Activated naive CD8-positive, alpha-beta T cell treated with anti-CD3 and anti-CD28 coated beads, Interleukin-2, amount 50 U/mL, for 24 hours (primary cell): ENCODE data around the gene TRMT1.

ENCODE experiments used
- ATAC-seq: fragments of 150-1000 bp; cut with Tn5 transposase; one replicate; pipeline ENCODE4 v1.10.0; 2021
- DNase-seq: peaks from one replicate; pipeline ENCODE4 v3.0.0; 2021
- H3K27ac Mint-ChIP-seq: one replicate; pipeline ENCODE4 v1.8.0; 2021; ENCODE audit warnings: mild to moderate bottlenecking, mixed read lengths
- H3K27me3 Mint-ChIP-seq: one replicate; pipeline ENCODE4 v1.8.0; 2021; ENCODE audit warnings: mixed read lengths
- H3K36me3 Mint-ChIP-seq: one replicate; pipeline ENCODE4 v1.8.0; 2021; ENCODE audit warnings: low read depth, mixed read lengths
- H3K4me1 Mint-ChIP-seq: one replicate; pipeline ENCODE4 v1.8.0; 2021; ENCODE audit warnings: mixed read lengths
- H3K4me3 Mint-ChIP-seq: one replicate; pipeline ENCODE4 v1.8.0; 2021; ENCODE audit warnings: mild to moderate bottlenecking, moderate library complexity, mixed read lengths
- H3K9me3 Mint-ChIP-seq: one replicate; pipeline ENCODE4 v1.8.0; 2021; ENCODE audit warnings: mixed read lengths

The TRMT1 gene

GRCh38 chr19:13071444-13072187 lies 44.9 kb downstream of the TRMT1 start:
- Mint-ChIP-seq H3K27me3 (no peaks in the 10 kb centered on the region), H3K36me3 (no peaks in the 10 kb centered on the region), H3K4me3 (no peak overlapping the region), H3K9me3 (no peaks in the 10 kb centered on the region), H3K27ac (no peak overlapping the region), H3K4me1 (no peaks in the 10 kb centered on the region)
- ATAC-seq = no peak
- DNase-seq = no peak

DNA sequence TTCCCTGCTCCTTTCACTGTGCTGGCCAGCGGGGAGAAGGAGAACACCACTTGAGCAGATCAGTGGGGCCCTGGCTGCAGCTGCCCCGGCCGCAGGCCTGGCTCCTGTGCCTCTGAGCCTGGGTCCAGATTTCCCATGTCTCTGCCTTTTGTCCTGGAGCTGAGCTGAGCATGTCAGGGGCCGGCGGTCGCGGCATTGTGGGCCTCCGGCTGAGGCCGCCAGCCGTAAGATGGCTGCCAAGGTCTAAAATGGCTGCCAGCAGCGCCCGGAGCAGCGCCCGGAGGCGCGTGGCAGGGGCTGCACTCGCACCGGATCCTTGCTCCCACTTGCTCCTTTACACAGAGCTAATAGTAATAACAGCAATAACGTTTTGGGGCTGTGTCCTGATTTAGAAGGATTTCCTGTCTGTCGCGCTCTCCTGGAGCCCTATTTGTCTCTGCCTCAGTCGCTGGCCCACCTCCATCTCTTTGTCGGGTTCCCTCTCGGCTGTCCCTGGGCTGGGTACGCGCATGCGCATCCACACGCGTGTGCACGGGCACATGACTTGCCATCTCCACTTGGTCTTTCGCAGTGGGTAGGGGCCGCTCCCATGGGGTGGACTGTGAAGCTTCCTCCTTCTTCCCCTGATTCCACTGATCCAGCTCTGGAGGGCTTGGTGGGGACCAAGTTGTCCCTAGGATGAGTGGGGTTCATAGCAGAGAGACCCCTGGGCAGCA lies 46.0 kb downstream of the TRMT1 start:
- ATAC-seq (no peak), DNase-seq (no peak)
- no peak overlapping the region for H3K4me3 Mint-ChIP-seq
- H3K36me3 Mint-ChIP-seq = no peaks in the 10 kb centered on the region
- H3K9me3 Mint-ChIP-seq = no peaks in the 10 kb centered on the region
- no peak overlapping the region for H3K27ac Mint-ChIP-seq
- H3K4me1 Mint-ChIP-seq = no peaks in the 10 kb centered on the region
- H3K27me3 Mint-ChIP-seq = no peaks in the 10 kb centered on the region

DNA sequence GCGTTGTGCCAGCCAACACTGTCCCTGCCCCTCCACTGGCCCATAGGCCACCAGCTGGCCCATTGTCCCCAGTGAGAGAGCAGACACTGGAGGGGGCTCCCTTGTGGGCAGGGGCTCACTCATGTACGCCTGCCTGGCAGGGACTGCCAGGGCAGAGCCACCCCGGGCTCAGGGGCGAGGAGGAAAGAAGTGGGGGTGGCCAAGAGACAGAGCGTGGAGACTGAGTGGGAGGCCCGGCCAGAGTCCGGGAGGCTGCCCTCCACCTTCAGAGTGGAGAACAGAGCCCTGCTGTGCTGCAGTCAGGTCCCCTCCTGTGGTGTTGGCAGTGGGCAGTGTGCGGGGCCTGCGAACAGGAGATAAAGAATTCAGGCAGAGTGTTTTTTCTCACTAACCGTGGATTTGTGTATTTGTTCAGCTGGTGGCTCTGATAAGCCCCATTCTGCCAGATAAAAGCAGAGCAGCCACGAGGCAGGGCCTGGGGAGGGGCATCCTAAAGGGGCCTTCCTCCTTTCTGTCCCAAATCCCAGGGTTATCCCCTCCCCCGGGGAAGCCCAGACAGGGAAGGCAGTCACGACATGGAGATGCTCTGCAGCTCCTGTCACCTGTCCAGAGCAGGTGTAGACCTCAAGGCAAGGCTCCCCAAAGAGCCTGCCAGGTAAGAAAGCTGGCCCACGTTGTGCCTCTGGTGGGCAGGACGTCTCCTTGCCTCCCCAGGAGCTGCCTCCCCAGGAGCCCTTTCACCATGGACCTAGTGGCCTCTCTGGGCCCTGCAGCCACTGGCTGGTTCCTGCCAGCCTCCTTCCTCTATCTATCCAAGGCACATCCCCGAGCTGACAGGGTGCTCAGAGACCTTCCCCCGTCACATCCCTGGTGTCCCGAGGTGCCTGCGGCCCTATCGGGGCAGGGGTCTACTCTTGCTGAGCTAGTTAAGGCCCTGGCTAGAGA lies 46.9 kb downstream of the TRMT1 start:
- Mint-ChIP-seq H3K9me3 (no peaks in the 10 kb centered on the region), H3K4me3 (no peak overlapping the region), H3K4me1 (no peaks in the 10 kb centered on the region), H3K36me3 (no peaks in the 10 kb centered on the region), H3K27me3 (no peaks in the 10 kb centered on the region), H3K27ac (no peak overlapping the region)
- ATAC-seq (no peak), DNase-seq (no peak)

DNA sequence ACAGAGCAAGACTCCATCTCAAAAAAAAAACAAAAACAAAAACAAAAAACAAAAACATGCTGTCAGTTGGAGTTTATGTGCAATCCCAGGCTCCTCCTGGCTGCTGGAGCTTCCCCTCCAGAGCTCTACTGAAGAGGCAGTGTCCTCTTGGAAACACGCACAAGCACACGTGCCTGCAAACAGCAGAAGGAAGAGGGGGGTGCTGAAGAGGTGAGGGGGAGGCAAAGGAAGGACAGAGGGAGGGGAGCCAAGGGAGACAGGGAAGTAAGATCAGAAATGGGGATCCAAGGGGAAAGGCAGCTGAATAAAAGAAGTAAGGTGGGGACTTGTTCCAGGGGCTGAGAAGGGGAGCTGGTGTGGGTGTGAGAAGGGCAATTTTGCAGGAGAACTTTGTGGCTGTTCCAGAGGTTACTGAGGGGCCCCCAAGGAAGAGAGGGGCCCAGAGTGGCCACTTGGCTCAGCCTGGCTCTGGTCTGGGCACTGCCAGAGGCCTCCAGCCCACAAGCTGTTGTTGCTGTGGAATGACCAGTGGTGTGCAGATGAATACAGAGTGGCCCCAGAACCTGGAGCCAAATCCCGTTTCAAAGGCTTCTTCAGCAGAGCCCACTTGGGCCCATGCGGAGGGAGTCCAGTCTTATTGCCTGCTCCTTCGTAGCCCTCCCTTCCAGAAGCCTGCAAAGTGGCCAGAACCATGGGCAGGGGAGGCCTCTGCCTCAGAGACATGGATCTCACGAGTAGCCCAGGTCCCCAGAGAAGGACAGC lies 48.3 kb downstream of the TRMT1 start:
- no peaks in the 10 kb centered on the region for H3K9me3 Mint-ChIP-seq
- ATAC-seq = no peak
- no peaks in the 10 kb centered on the region for H3K4me1 Mint-ChIP-seq
- no peak for DNase-seq
- no peaks in the 10 kb centered on the region for H3K27me3 Mint-ChIP-seq
- H3K36me3 Mint-ChIP-seq = no peaks in the 10 kb centered on the region
- H3K27ac Mint-ChIP-seq = no peak overlapping the region
- no peak overlapping the region for H3K4me3 Mint-ChIP-seq

- no peak overlapping the region for H3K27ac Mint-ChIP-seq
- no peak overlapping the region for H3K4me3 Mint-ChIP-seq
- DNase-seq = no peak
- H3K4me1 Mint-ChIP-seq = no peaks in the 10 kb centered on the region
- ATAC-seq = no peak
- H3K36me3 Mint-ChIP-seq = no peaks in the 10 kb centered on the region
- peaks cover 6% of the 10 kb centered on the region for H3K27me3 Mint-ChIP-seq
- no peaks in the 10 kb centered on the region for H3K9me3 Mint-ChIP-seq
These were observed 49.4 kb downstream of the TRMT1 start for GRCh38 chr19:13066933-13067807.

GRCh38 chr19:13066226-13066625 lies 50.3 kb downstream of the TRMT1 start:
- Mint-ChIP-seq H3K4me1 (peaks cover 3% of the 10 kb centered on the region), H3K36me3 (no peaks in the 10 kb centered on the region), H3K27me3 (peaks cover 10% of the 10 kb centered on the region), H3K9me3 (no peaks in the 10 kb centered on the region), H3K27ac (no peak overlapping the region), H3K4me3 (no peak overlapping the region)
- ATAC-seq (no peak), DNase-seq (no peak)

DNA sequence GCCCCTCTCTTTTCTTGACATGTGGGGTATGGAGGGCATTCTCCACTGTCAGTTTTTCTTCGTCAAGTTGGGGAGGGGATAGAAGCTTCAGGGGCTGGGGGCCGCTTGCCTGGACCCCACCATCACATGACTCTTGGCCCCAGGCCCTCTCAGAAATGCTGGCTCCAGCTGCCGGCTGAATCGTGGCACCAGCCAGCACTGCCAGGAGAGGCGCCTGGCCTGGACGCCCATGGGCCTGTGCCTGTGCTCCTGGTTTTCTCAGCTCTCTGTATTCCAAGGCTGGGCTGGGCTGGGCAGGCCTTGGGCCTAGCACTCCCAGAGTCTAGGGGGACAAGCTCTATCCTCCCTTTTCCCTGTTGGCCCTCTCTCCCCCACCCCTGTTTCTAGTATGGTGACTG lies 52.4 kb downstream of the TRMT1 start:
- DNase-seq = no peak
- Mint-ChIP-seq H3K36me3 (no peaks in the 10 kb centered on the region), H3K9me3 (no peaks in the 10 kb centered on the region), H3K27me3 (peaks cover 14% of the 10 kb centered on the region), H3K4me3 (no peak overlapping the region), H3K27ac (no peak overlapping the region), H3K4me1 (peaks cover 5% of the 10 kb centered on the region)
- ATAC-seq = no peak

GRCh38 chr19:13063461-13064091 lies 53.0 kb downstream of the TRMT1 start:
- Mint-ChIP-seq H3K27ac (no peak overlapping the region), H3K4me1 (peaks cover 5% of the 10 kb centered on the region), H3K27me3 (peaks cover 14% of the 10 kb centered on the region), H3K36me3 (no peaks in the 10 kb centered on the region), H3K4me3 (no peak overlapping the region), H3K9me3 (no peaks in the 10 kb centered on the region)
- DNase-seq (no peak), ATAC-seq (no peak)

DNA sequence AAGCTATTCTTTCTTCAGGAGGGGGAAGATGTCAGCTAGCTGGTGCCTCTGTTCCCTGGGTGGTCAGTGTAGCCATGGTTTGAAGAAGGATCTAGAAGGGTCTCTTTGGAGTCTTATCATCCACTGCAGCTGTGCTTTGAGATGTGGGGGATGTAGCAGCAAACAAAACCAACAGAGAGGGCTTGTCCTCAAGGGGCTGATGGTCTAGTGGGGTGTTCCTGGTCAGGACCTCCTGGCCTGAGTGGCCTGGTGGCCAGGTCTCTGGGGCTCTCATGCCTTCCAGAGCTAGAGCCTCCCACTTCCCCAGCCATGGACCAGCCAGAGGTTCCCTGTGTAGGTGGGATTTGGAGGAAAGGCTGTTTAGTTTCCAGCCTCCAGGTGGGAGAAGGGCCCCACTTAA lies 54.2 kb downstream of the TRMT1 start:
- Mint-ChIP-seq H3K36me3 (no peaks in the 10 kb centered on the region), H3K4me3 (no peak overlapping the region), H3K9me3 (no peaks in the 10 kb centered on the region), H3K27me3 (peaks cover 14% of the 10 kb centered on the region), H3K27ac (no peak overlapping the region), H3K4me1 (peaks cover 5% of the 10 kb centered on the region)
- no peak for DNase-seq
- ATAC-seq = no peak

- no peak overlapping the region for H3K27ac Mint-ChIP-seq
These were observed 55.3 kb downstream of the TRMT1 start for GRCh38 chr19:13060964-13061927.

GRCh38 chr19:13060233-13060963 lies 56.1 kb downstream of the TRMT1 start:
- Mint-ChIP-seq H3K9me3 (no peaks in the 10 kb centered on the region), H3K4me3 (peak overlapping the region; percentile 69), H3K27ac (no peak overlapping the region)

More at GRCh38 chr19:13060964-13061927, 55.3 kb downstream of the TRMT1 start:
- peaks cover 14% of the 10 kb centered on the region for H3K27me3 Mint-ChIP-seq
- H3K36me3 Mint-ChIP-seq = no peaks in the 10 kb centered on the region
- H3K4me1 Mint-ChIP-seq = peaks cover 5% of the 10 kb centered on the region
- peak; percentile 86 for DNase-seq
- H3K4me3 Mint-ChIP-seq = peak overlapping the region; percentile 69
- H3K9me3 Mint-ChIP-seq = no peaks in the 10 kb centered on the region
- peak; percentile 91 for ATAC-seq

More at GRCh38 chr19:13060233-13060963, 56.1 kb downstream of the TRMT1 start:
- no peak for DNase-seq
- peaks cover 5% of the 10 kb centered on the region for H3K4me1 Mint-ChIP-seq
- H3K36me3 Mint-ChIP-seq = no peaks in the 10 kb centered on the region
- ATAC-seq = no peak
- H3K27me3 Mint-ChIP-seq = peaks cover 14% of the 10 kb centered on the region
